HCT116 (cell line): ENCODE data around the gene COL9A3. TPM values are rescaled to one million over a fixed set of nuclear protein-coding genes. Genes with fewer than 3 reads are reported as not detected.
A peak's percentile ranks its signal among the peaks of the same experiment; 100 is the strongest.

Source experiments
- ATAC-seq: fragments of 200-7000 bp; cut with Tn5 transposase; 2 replicates; pipeline ENCODE4 v1.9.1; 2020; ENCODE audit warnings: mild to moderate bottlenecking, moderate library complexity
- BruUV-seq: library from RNA; stranded (reverse); fragments of 400-500 nt; replicated peaks from 2 replicates; lab custom pipeline; 2021; lab: Mats Ljungman, UMichigan
- CTCF ChIA-PET: fragments of 300-600 bp; sonication (Branson Sonifier 250); formaldehyde crosslinking; loops from one replicate; lab custom pipeline; 2021; ENCODE audit warnings: antibody characterized with exemption; lab: Charles Lee
- POLR2A ChIA-PET: fragments of 300-600, 350-600 bp; sonication (Branson Sonifier 250); formaldehyde crosslinking; loops from one replicate; lab custom pipeline; 2021; ENCODE audit warnings: antibody characterized with exemption; lab: Charles Lee
- RAD21 ChIA-PET, 2 experiments: fragments of 300-600 bp; sonication (Branson Sonifier 250); formaldehyde crosslinking; loops; one replicate each; lab custom pipeline; 2023; ENCODE audit warnings: low total read pairs in 2 of 2; ENCODE audit not compliant: uncharacterized antibody in 2 of 2, unreplicated experiment in 2 of 2, low non-redundant PET in 1 of 2; lab: Charles Lee
- DNase-seq: peaks from one replicate; pipeline ENCODE4 v3.0.0-alpha.2; 2010; ENCODE audit warnings: low read depth, low spot score
- H2AFZ ChIP-seq: fragments of 200-600 bp; shearing (Covaris generic), sonication (generic); 2 replicates; pipeline ENCODE4 v1.6.1; 2017; ENCODE audit warnings: low read depth, mixed run types, mixed read lengths, antibody characterized with exemption, low read length; ENCODE audit not compliant: poor library complexity, severe bottlenecking
- H3K27ac ChIP-seq: 2 replicates; pipeline ENCODE4 v1.5.1; 2012; ENCODE audit warnings: low read depth, low read length
- H3K27me3 ChIP-seq: fragments of 200-600 bp; sonication (generic); 2 replicates; pipeline ENCODE4 v1.6.1; 2016; ENCODE audit warnings: mixed run types, low read length, mixed read lengths; ENCODE audit not compliant: insufficient read depth
- H3K36me3 ChIP-seq, 2 experiments: fragments of 200-500 bp in 1 of 2; fragments of 200-600 bp in 1 of 2; sonication (Bioruptor generic) in 1 of 2; sonication (generic) in 1 of 2; 2 replicates each; pipeline versions ENCODE4 v1.5.1 to v1.6.1; 2014 to 2016; ENCODE audit warnings: low read length in 2 of 2, inconsistent platforms in 1 of 2, mixed read lengths in 1 of 2, mixed run types in 1 of 2; ENCODE audit not compliant: insufficient read depth in 2 of 2, control insufficient read depth in 1 of 2
- H3K4me1 ChIP-seq, 2 experiments: fragments of 200-600 bp in 1 of 2; sonication (generic) in 1 of 2; 2 replicates each; pipeline versions ENCODE4 v1.5.1 to v1.6.1; 2012 to 2017; ENCODE audit warnings: low read length in 2 of 2, inconsistent platforms in 1 of 2, mild to moderate bottlenecking in 1 of 2, mixed read lengths in 1 of 2, mixed run types in 1 of 2, moderate library complexity in 1 of 2; ENCODE audit not compliant: insufficient read depth in 2 of 2, control insufficient read depth in 1 of 2
- H3K4me2 ChIP-seq: fragments of 200-600 bp; sonication (generic); 2 replicates; pipeline ENCODE4 v1.6.1; 2017; ENCODE audit warnings: mixed run types, low read length, mixed read lengths
- H3K4me3 ChIP-seq, 2 experiments: fragments of 200-600 bp in 1 of 2; sonication (generic) in 1 of 2; replicated peaks in 1 of 2; 2 replicates each; pipeline ENCODE4 v1.5.1; 2011 to 2016; ENCODE audit warnings: low read length in 2 of 2, control low read depth in 1 of 2, low read depth in 1 of 2, mild to moderate bottlenecking in 1 of 2, mixed read lengths in 1 of 2, mixed run types in 1 of 2
- H3K79me2 ChIP-seq: fragments of 200-600 bp; sonication (generic); 2 replicates; pipeline ENCODE4 v1.6.1; 2017; ENCODE audit warnings: mild to moderate bottlenecking, mixed run types, low read length, moderate library complexity, mixed read lengths; ENCODE audit not compliant: insufficient read depth
- H3K9ac ChIP-seq: fragments of 200-600 bp; sonication (generic); 2 replicates; pipeline ENCODE4 v1.6.1; 2016; ENCODE audit warnings: low read length, mixed read lengths
- H3K9me2 ChIP-seq: fragments of 200-600 bp; sonication (generic), shearing (Covaris generic); 2 replicates; pipeline ENCODE4 v1.6.1; 2017; ENCODE audit warnings: mixed run types, mild to moderate bottlenecking, moderate library complexity; ENCODE audit not compliant: insufficient read depth
- H3K9me3 ChIP-seq, 2 experiments: fragments of 200-500 bp in 1 of 2; fragments of 200-600 bp in 1 of 2; sonication (Bioruptor generic) in 1 of 2; sonication (generic) in 1 of 2; 2 replicates each; pipeline ENCODE4 v1.6.1; 2014 to 2017; ENCODE audit warnings: low read length in 2 of 2, mixed read lengths in 2 of 2, inconsistent platforms in 1 of 2, low read depth in 1 of 2, mild to moderate bottlenecking in 1 of 2, mixed run types in 1 of 2, moderate library complexity in 1 of 2; ENCODE audit not compliant: control insufficient read depth in 1 of 2, insufficient read depth in 1 of 2
- H4K20me1 ChIP-seq: fragments of 200-600 bp; sonication (generic), shearing (Covaris generic); 2 replicates; pipeline ENCODE4 v1.6.1; 2017; ENCODE audit warnings: mixed run types, mild to moderate bottlenecking, moderate library complexity; ENCODE audit not compliant: insufficient read depth
- EGR1 ChIP-seq: IDR thresholded peaks from 2 replicates; pipeline ENCODE4 v1.6.1; 2012; ENCODE audit warnings: low read depth
- ELF1 ChIP-seq: IDR thresholded peaks from 2 replicates; pipeline ENCODE4 v1.6.1; 2012; ENCODE audit warnings: low read depth, borderline replicate concordance
- EZH2 ChIP-seq: fragments of 200-600 bp; sonication (generic); IDR thresholded peaks from 2 replicates; pipeline ENCODE4 v1.6.1; 2017; ENCODE audit warnings: antibody characterized with exemption, mixed run types
- JUND ChIP-seq: IDR thresholded peaks from 2 replicates; pipeline ENCODE4 v1.6.1; 2012
- POLR2AphosphoS5 ChIP-seq: IDR thresholded peaks from 2 replicates; pipeline ENCODE4 v1.6.1; 2011; ENCODE audit warnings: mild to moderate bottlenecking, low read depth, low read length, moderate library complexity
- SIN3A ChIP-seq: IDR thresholded peaks from 2 replicates; pipeline ENCODE4 v1.6.1; 2012; ENCODE audit warnings: low read depth
- SP1 ChIP-seq: IDR thresholded peaks from 2 replicates; pipeline ENCODE4 v1.6.1; 2012; ENCODE audit warnings: low read depth
- ZBTB33 ChIP-seq: IDR thresholded peaks from 2 replicates; pipeline ENCODE4 v1.6.1; 2011; ENCODE audit warnings: mild to moderate bottlenecking, low read length, moderate library complexity; ENCODE audit not compliant: insufficient replicate concordance; ENCODE audit errors: extremely low read depth
- intact Hi-C: fragments of 100-400 bp; cut with micrococcal nuclease; formaldehyde crosslinking; loops from 2 replicates; pipeline ENCODE4 v1.10.0; 2022
- total RNA-seq: library from RNA; stranded (reverse); gene quantifications from one replicate; pipeline ENCODE4 v1.2.1, GENCODE V29; 2021; ENCODE audit not compliant: unreplicated experiment
- TF ChIP-seq, protein P1 (sequence below): IDR thresholded peaks from 2 replicates; pipeline ENCODE4 v1.6.1; 2012; ENCODE audit warnings: low read depth

Gene COL9A3
- total RNA-seq, 1 experiment from 2014 or later = 29.7 TPM

DNA sequence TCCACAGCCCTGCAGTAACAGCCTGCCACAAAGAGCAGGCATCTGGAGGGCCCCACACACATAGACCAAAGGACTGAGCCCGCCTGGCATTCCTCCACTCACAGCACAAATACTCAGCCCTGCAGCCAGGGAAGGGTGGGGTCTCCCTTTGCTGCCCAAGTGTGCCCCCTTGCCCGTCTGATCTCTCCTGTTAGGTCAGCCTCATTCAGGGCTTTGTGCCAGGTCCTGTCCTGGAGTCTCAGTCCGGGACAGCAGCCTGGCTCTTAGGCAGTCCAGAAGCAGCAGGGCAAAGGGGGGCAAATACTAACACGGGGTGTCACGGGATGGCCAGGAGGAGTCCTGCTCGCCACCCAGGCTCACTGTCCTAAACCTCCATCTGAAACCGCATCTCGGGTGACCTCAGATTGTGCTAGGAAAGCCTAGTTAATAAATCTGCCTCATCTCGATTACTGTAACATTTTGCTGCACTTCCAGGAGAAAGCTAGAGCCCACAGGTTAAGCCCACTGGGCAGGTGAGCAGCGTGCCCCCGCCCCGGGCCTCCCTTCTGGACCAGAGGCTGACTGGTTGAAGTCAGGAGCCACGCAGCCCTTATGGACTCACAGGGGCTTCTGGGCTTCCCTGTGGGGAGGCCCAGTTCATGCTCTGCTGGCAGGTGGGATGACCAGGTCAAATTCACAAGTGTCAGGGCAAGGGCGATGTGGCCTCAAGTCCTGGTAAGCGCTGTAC lies 15.4 kb upstream of the COL9A3 start:
- RAD21 ChIA-PET = no interaction called here
- Histone ChIP-seq H3K9me3 (no peaks in the 10 kb centered on the region), H3K4me3 (no peak overlapping the region), H3K4me2 (no peak overlapping the region), H2AFZ (no peak overlapping the region), H3K27ac (no peak overlapping the region), H3K27me3 (no peaks in the 10 kb centered on the region), H3K4me1 (peaks cover 21 to 34% of the 10 kb centered on the region in 2 experiments), H3K9ac (no peak overlapping the region), H4K20me1 (no peaks in the 10 kb centered on the region), H3K79me2 (peaks cover 43% of the 10 kb centered on the region), H3K9me2 (no peaks in the 10 kb centered on the region), H3K36me3 (peaks cover 19 to 37% of the 10 kb centered on the region in 2 experiments; a peak in 3 of 4 replicates)
- TF ChIP-seq POLR2AphosphoS5 (0 out of 2 replicates have a peak, but pooled peaks have one; percentile 27), ELF1 (no peak), EZH2 (no peak)
- CTCF ChIA-PET = no interaction called here
- intact Hi-C loops = loop anchor here (10.0 kb wide), 1 partner anchor 497 kb away; the partner anchor contains the start of gene ADRM1
- ATAC-seq = no peak
- no TSS peak for BruUV-seq
- POLR2A ChIA-PET = no interaction called here
- DNase-seq = no peak

- POLR2A ChIA-PET = no interaction called here
- no peak overlapping the region for H3K4me2 ChIP-seq
- BruUV-seq = no TSS peak
- no peak overlapping the region for H3K4me3 ChIP-seq
- H3K36me3 ChIP-seq = peaks cover 19 to 36% of the 10 kb centered on the region in 2 experiments; a peak in 3 of 4 replicates
- ATAC-seq (no peak), DNase-seq (no peak)
- CTCF ChIA-PET = no interaction called here
- no peaks in the 10 kb centered on the region for H3K9me2 ChIP-seq
- no peak overlapping the region for H2AFZ ChIP-seq
- RAD21 ChIA-PET = no interaction called here
- H3K27me3 ChIP-seq = no peaks in the 10 kb centered on the region
- peaks cover 26 to 38% of the 10 kb centered on the region in 2 experiments for H3K4me1 ChIP-seq
- H3K9me3 ChIP-seq = no peaks in the 10 kb centered on the region
- no peak overlapping the region for H3K9ac ChIP-seq
- H3K27ac ChIP-seq = no peak overlapping the region
- peaks cover 46% of the 10 kb centered on the region for H3K79me2 ChIP-seq
- no peaks in the 10 kb centered on the region for H4K20me1 ChIP-seq
- intact Hi-C loops = loop anchor here (10.0 kb wide), 1 partner anchor 497 kb away; the partner anchor contains the start of gene ADRM1
- no peak for TF ChIP-seq EZH2
- no peak for TF ChIP-seq SP1
- no peak for TF ChIP-seq ZBTB33
- TF ChIP-seq EGR1 = no peak
- TF ChIP-seq JUND = no peak
- no peak for TF ChIP-seq SIN3A
- TF ChIP-seq, protein P1, sequence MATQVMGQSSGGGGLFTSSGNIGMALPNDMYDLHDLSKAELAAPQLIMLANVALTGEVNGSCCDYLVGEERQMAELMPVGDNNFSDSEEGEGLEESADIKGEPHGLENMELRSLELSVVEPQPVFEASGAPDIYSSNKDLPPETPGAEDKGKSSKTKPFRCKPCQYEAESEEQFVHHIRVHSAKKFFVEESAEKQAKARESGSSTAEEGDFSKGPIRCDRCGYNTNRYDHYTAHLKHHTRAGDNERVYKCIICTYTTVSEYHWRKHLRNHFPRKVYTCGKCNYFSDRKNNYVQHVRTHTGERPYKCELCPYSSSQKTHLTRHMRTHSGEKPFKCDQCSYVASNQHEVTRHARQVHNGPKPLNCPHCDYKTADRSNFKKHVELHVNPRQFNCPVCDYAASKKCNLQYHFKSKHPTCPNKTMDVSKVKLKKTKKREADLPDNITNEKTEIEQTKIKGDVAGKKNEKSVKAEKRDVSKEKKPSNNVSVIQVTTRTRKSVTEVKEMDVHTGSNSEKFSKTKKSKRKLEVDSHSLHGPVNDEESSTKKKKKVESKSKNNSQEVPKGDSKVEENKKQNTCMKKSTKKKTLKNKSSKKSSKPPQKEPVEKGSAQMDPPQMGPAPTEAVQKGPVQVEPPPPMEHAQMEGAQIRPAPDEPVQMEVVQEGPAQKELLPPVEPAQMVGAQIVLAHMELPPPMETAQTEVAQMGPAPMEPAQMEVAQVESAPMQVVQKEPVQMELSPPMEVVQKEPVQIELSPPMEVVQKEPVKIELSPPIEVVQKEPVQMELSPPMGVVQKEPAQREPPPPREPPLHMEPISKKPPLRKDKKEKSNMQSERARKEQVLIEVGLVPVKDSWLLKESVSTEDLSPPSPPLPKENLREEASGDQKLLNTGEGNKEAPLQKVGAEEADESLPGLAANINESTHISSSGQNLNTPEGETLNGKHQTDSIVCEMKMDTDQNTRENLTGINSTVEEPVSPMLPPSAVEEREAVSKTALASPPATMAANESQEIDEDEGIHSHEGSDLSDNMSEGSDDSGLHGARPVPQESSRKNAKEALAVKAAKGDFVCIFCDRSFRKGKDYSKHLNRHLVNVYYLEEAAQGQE = no peak
Observed at GRCh38 chr20:62802026-62802712, 14.7 kb upstream of the COL9A3 start.
